Neural progenitor cell (in vitro differentiated cells): ENCODE measurements around the gene ANKRD11. TPM values are rescaled to one million over a fixed set of nuclear protein-coding genes. Genes with fewer than 3 reads are reported as not detected.

ENCODE experiments used
- DNase-seq: peaks from one replicate; pipeline ENCODE4 v3.0.0-alpha.2; 2016; ENCODE audit warnings: low spot score
- H2AFZ ChIP-seq: fragments of 200-600 bp; sonication (generic); replicated peaks from 2 replicates; pipeline ENCODE4 v1.6.1; 2016; ENCODE audit warnings: antibody characterized with exemption
- H3F3A ChIP-seq: fragments of 200-600 bp; sonication (generic); 2 replicates; pipeline ENCODE4 v1.6.1; 2016; ENCODE audit warnings: antibody characterized with exemption, low read depth
- H3K27ac ChIP-seq: fragments of 200-600 bp; sonication (generic); 2 replicates; pipeline ENCODE4 v1.5.1; 2016; ENCODE audit warnings: mild to moderate bottlenecking
- H3K27me3 ChIP-seq: fragments of 200-600 bp; sonication (generic); 2 replicates; pipeline ENCODE4 v1.6.1; 2016; ENCODE audit warnings: mild to moderate bottlenecking, moderate library complexity
- H3K36me3 ChIP-seq: fragments of 200-600 bp; sonication (generic); 2 replicates; pipeline ENCODE4 v1.5.1; 2016
- H3K4me1 ChIP-seq: fragments of 200-600 bp; sonication (generic); 2 replicates; pipeline ENCODE4 v1.6.1; 2016; ENCODE audit warnings: mixed run types
- H3K4me2 ChIP-seq: fragments of 200-600 bp; sonication (generic); 2 replicates; pipeline ENCODE4 v1.6.1; 2016
- H3K4me3 ChIP-seq: fragments of 200-600 bp; sonication (generic); 2 replicates; pipeline ENCODE4 v1.5.1; 2016
- H3K79me2 ChIP-seq: fragments of 200-600 bp; sonication (generic); 2 replicates; pipeline ENCODE4 v1.6.1; 2016; ENCODE audit warnings: low read depth
- H3K9ac ChIP-seq: fragments of 200-600 bp; sonication (generic); 2 replicates; pipeline ENCODE4 v1.6.1; 2016
- H3K9me3 ChIP-seq: fragments of 200-600 bp; sonication (generic); 2 replicates; pipeline ENCODE4 v1.5.1; 2016; ENCODE audit warnings: low read depth
- H4K20me1 ChIP-seq: fragments of 200-600 bp; sonication (generic); 2 replicates; pipeline ENCODE4 v1.6.1; 2016; ENCODE audit warnings: low read depth
- H3K27ac Mint-ChIP-seq: 3 replicates; pipeline ENCODE4 v1.8.0; 2021; ENCODE audit warnings: mixed read lengths
- H3K27me3 Mint-ChIP-seq: 2 replicates; pipeline ENCODE4 v1.8.0; 2022; ENCODE audit warnings: low read depth, mild to moderate bottlenecking, inconsistent platforms, moderate library complexity, mixed read lengths; ENCODE audit not compliant: insufficient read depth
- H3K36me3 Mint-ChIP-seq: 3 replicates; pipeline ENCODE4 v1.8.0; 2021; ENCODE audit warnings: mixed read lengths
- H3K4me1 Mint-ChIP-seq: 3 replicates; pipeline ENCODE4 v1.8.0; 2021; ENCODE audit warnings: mixed read lengths
- H3K4me3 Mint-ChIP-seq: 3 replicates; pipeline ENCODE4 v1.8.0; 2021; ENCODE audit warnings: mild to moderate bottlenecking, moderate library complexity, mixed read lengths
- H3K9me3 Mint-ChIP-seq: 3 replicates; pipeline ENCODE4 v1.8.0; 2020; ENCODE audit warnings: mixed read lengths
- EZH2 ChIP-seq: fragments of 200-600 bp; sonication (generic); IDR thresholded peaks from 2 replicates; pipeline ENCODE4 v1.6.1; 2017; ENCODE audit warnings: antibody characterized with exemption, mild to moderate bottlenecking, moderate library complexity
- EZH2phosphoT487 ChIP-seq: fragments of 200-600 bp; sonication (generic); IDR thresholded peaks from 2 replicates; pipeline ENCODE4 v1.6.1; 2017; ENCODE audit warnings: antibody characterized with exemption
- total RNA-seq: library from RNA; depleted of rRNA; stranded (reverse); fragments of >200 nt; gene quantifications from 2 replicates; pipeline ENCODE4 v1.2.3, GENCODE V29; 2015; ENCODE audit warnings: low replicate concordance
- TF ChIP-seq, protein P1 (sequence below): fragments of 200-600 bp; sonication (generic); IDR thresholded peaks from 2 replicates; pipeline ENCODE4 v1.5.1; 2017; ENCODE audit warnings: antibody characterized with exemption, mild to moderate bottlenecking

The ANKRD11 gene
- total RNA-seq, 1 donor from 2014 or later: 47.3 TPM

- H3K4me2 ChIP-seq: no peak overlapping the region
- no peak overlapping the region for H3K27ac Mint-ChIP-seq
- no peak overlapping the region for H3K4me3 Mint-ChIP-seq
These were observed 149.1 kb downstream of the ANKRD11 start for GRCh38 chr16:89341279-89341678.

DNA sequence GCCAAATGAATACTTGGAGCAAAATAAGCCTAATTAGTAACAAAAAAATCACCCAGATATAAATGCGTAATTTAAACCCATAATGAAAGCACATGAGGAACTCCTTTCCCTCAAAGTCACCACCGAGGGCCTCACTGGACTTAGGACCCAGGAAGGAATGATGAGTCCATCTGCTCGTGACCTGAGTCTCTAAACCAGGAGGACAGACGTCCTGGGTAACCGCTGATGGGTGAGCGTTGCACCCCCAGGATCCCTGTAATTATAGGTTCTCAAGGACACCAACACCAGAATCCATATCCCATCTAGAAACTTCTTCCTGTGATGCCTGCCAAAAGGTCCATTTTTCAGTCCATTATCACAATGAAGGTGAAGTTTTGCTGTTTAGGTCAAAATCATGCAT, 151.5 kb downstream of the ANKRD11 start:
- Histone ChIP-seq H2AFZ (no peak overlapping the region), H3K4me2 (no peak overlapping the region), H3K4me3 (no peak overlapping the region), H3K27me3 (no peaks in the 10 kb centered on the region), H4K20me1 (peaks cover 99% of the 10 kb centered on the region), H3K4me1 (peaks cover 3% of the 10 kb centered on the region), H3K9me3 (no peaks in the 10 kb centered on the region), H3K36me3 (no peaks in the 10 kb centered on the region), H3K27ac (no peak overlapping the region), H3K79me2 (peaks cover 100% of the 10 kb centered on the region), H3F3A (peaks cover 4% of the 10 kb centered on the region), H3K9ac (no peak overlapping the region)
- Mint-ChIP-seq H3K27ac (no peak overlapping the region), H3K9me3 (no peaks in the 10 kb centered on the region), H3K4me3 (no peak overlapping the region), H3K4me1 (peaks cover 64% of the 10 kb centered on the region), H3K36me3 (peaks cover 3% of the 10 kb centered on the region), H3K27me3 (peaks cover 4% of the 10 kb centered on the region)
- TF ChIP-seq, protein P1, sequence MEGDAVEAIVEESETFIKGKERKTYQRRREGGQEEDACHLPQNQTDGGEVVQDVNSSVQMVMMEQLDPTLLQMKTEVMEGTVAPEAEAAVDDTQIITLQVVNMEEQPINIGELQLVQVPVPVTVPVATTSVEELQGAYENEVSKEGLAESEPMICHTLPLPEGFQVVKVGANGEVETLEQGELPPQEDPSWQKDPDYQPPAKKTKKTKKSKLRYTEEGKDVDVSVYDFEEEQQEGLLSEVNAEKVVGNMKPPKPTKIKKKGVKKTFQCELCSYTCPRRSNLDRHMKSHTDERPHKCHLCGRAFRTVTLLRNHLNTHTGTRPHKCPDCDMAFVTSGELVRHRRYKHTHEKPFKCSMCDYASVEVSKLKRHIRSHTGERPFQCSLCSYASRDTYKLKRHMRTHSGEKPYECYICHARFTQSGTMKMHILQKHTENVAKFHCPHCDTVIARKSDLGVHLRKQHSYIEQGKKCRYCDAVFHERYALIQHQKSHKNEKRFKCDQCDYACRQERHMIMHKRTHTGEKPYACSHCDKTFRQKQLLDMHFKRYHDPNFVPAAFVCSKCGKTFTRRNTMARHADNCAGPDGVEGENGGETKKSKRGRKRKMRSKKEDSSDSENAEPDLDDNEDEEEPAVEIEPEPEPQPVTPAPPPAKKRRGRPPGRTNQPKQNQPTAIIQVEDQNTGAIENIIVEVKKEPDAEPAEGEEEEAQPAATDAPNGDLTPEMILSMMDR: no peak
- TF ChIP-seq EZH2 (no peak), EZH2phosphoT487 (no peak)
- DNase-seq: no peak

More at GRCh38 chr16:89341279-89341678, 149.1 kb downstream of the ANKRD11 start:
- peaks cover 99% of the 10 kb centered on the region for H4K20me1 ChIP-seq
- peaks cover 65% of the 10 kb centered on the region for H3K4me1 Mint-ChIP-seq
- H3K9ac ChIP-seq: no peak overlapping the region
- H3K36me3 ChIP-seq: no peaks in the 10 kb centered on the region
- H3K4me1 ChIP-seq: peaks cover 22% of the 10 kb centered on the region
- no peak overlapping the region for H3K4me3 ChIP-seq
- peaks cover 12% of the 10 kb centered on the region for H3F3A ChIP-seq
- H3K79me2 ChIP-seq: peaks cover 100% of the 10 kb centered on the region
- H2AFZ ChIP-seq: no peak overlapping the region
- DNase-seq: no peak
- H3K27me3 ChIP-seq: no peaks in the 10 kb centered on the region
- no peaks in the 10 kb centered on the region for H3K9me3 Mint-ChIP-seq
- peaks cover 4% of the 10 kb centered on the region for H3K27me3 Mint-ChIP-seq
- H3K9me3 ChIP-seq: no peaks in the 10 kb centered on the region
- peaks cover 3% of the 10 kb centered on the region for H3K36me3 Mint-ChIP-seq
- TF ChIP-seq, protein P1: no peak
- TF ChIP-seq EZH2phosphoT487 (no peak), EZH2 (no peak)
- H3K27ac ChIP-seq: no peak overlapping the region

GRCh38 chr16:89337965-89338364, 152.4 kb downstream of the ANKRD11 start:
- H3K4me3 Mint-ChIP-seq: no peak overlapping the region
- peaks cover 62% of the 10 kb centered on the region for H3K4me1 Mint-ChIP-seq
- Histone ChIP-seq H3K36me3 (no peaks in the 10 kb centered on the region), H3K9ac (no peak overlapping the region), H3K27me3 (no peaks in the 10 kb centered on the region), H3K9me3 (no peaks in the 10 kb centered on the region), H3K27ac (no peak overlapping the region), H3F3A (peaks cover 9% of the 10 kb centered on the region), H4K20me1 (peaks cover 99% of the 10 kb centered on the region), H3K79me2 (peaks cover 99% of the 10 kb centered on the region), H3K4me3 (no peak overlapping the region), H2AFZ (no peak overlapping the region), H3K4me2 (no peak overlapping the region), H3K4me1 (peaks cover 4% of the 10 kb centered on the region)
- peaks cover 3% of the 10 kb centered on the region for H3K36me3 Mint-ChIP-seq
- H3K27me3 Mint-ChIP-seq: peaks cover 4% of the 10 kb centered on the region
- DNase-seq: no peak
- TF ChIP-seq EZH2 (no peak), EZH2phosphoT487 (no peak)
- TF ChIP-seq, protein P1: no peak
- H3K9me3 Mint-ChIP-seq: no peaks in the 10 kb centered on the region
- H3K27ac Mint-ChIP-seq: no peak overlapping the region
